GM19240 (cell line): ENCODE data around the gene UHMK1.
"Not testable (repeated sequence)": the region's sequence is repeated elsewhere in the genome, so short reads cannot be mapped to it uniquely, and the experiment has no call there.

Experiments used
- DNase-seq: peaks from one replicate; pipeline ENCODE4 v3.0.0; 2011; ENCODE audit warnings: low spot score; ENCODE audit not compliant: insufficient read length

UHMK1 gene

GRCh38 chr1:162497723-162498495 lies at the start of gene UHMK1:
TSS of gene UHMK1 (plus strand) at chr1:162497818. CDS start at chr1:162498001, 183 bp downstream.
- peak; percentile 85 for DNase-seq

- DNase-seq = not testable (repeated sequence)
Observed at GRCh38 chr1:162454361-162454760, 43.3 kb upstream of the UHMK1 start.

GRCh38 chr1:162456323-162456722 lies 41.3 kb upstream of the UHMK1 start:
- no peak for DNase-seq

- DNase-seq = no peak
Observed at GRCh38 chr1:162458236-162458635, 39.4 kb upstream of the UHMK1 start.

- not testable (repeated sequence) for DNase-seq
Observed at GRCh38 chr1:162462425-162462824, 35.2 kb upstream of the UHMK1 start.

- DNase-seq = no peak
Observed at GRCh38 chr1:162463021-162463420, 34.6 kb upstream of the UHMK1 start.

GRCh38 chr1:162466797-162467196 lies 30.8 kb upstream of the UHMK1 start:
- no peak for DNase-seq

GRCh38 chr1:162470216-162470615 lies 27.4 kb upstream of the UHMK1 start:
- DNase-seq = no peak

- no peak for DNase-seq
Observed at GRCh38 chr1:162471290-162471853, 26.2 kb upstream of the UHMK1 start.

- no peak for DNase-seq
Observed at GRCh38 chr1:162475089-162475488, 22.5 kb upstream of the UHMK1 start.

GRCh38 chr1:162475539-162476185 lies 22.0 kb upstream of the UHMK1 start:
- DNase-seq = no peak

- no peak for DNase-seq
Observed at GRCh38 chr1:162476620-162477019, 21.0 kb upstream of the UHMK1 start.

- no peak for DNase-seq
Observed at GRCh38 chr1:162485236-162485635, 12.4 kb upstream of the UHMK1 start.

- no peak for DNase-seq
Observed at GRCh38 chr1:162487241-162487640, 10.4 kb upstream of the UHMK1 start.

GRCh38 chr1:162488219-162488618 lies 9.4 kb upstream of the UHMK1 start:
- no peak for DNase-seq

GRCh38 chr1:162495531-162496233 lies 1.9 kb upstream of the UHMK1 start:
- not testable (repeated sequence) for DNase-seq

- DNase-seq = no peak
Observed at GRCh38 chr1:162497104-162497722, 405 bp upstream of the UHMK1 start.

GRCh38 chr1:162498496-162498810 lies 835 bp downstream of the UHMK1 start:
- no peak for DNase-seq

GRCh38 chr1:162500805-162501204 lies 3.2 kb downstream of the UHMK1 start:
- DNase-seq = no peak

- DNase-seq = no peak
Observed at GRCh38 chr1:162502077-162502476, 4.5 kb downstream of the UHMK1 start.

- DNase-seq = no peak
Observed at GRCh38 chr1:162502928-162503327, 5.3 kb downstream of the UHMK1 start.

- no peak for DNase-seq
Observed at GRCh38 chr1:162527314-162527713, 29.7 kb downstream of the UHMK1 start.
